ENCODE results near the gene ITGAD. TPM values are rescaled to one million over a fixed set of nuclear protein-coding genes. Genes with fewer than 3 reads are reported as not detected.

Gene ITGAD
- total RNA-seq, 1 experiment from 2014 or later: not detected

DNA sequence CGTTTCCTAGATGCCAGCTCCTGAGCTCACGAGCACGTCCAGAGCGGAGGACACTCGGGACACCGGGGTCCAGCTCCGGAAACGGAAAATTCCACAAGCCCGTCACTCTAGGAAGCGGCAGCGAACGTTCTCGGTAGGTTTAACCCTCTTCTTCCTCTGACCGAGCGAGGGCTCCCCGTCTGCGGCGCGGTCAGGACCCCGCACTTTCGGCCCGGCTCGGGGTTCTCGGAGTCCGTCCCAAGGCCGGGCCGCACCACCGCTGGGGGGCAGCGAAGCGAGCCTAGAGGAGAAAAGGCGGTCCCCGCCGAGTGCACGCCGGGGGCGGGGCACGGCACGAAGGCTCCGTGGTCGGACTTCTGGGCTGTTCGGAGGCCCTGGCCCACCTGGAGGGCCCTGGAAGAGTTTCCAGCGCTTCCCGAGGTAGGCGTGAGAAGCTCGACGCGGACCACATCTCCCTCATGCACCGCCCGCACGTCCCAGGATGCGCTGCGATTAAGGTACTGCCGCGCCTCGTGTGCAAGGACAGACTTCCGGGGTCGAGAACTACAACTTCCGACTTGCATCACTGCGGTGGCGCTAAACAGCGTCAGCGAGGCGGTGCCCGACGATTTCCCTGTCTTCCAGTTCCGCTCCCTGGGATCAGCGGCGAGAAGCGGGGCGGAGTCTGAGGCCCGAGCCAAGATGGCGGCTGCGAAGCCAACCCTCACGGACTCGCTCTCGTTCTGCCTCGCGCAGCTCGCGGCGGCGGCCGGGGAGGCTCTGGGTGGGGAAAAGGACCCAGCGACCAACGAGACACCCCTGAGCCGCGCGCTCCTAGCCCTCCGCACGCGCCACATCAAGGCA, 65.9 kb downstream of the ITGAD start, which contains the start of gene ARMC5:
ARMC5 (plus strand) TSS at position 658 of the 843 bp plus-strand sequence; CDS start at position 682, 24 bp downstream.
- DNase-seq (ENCODE audit: low read depth): peak; percentile 96

DNA sequence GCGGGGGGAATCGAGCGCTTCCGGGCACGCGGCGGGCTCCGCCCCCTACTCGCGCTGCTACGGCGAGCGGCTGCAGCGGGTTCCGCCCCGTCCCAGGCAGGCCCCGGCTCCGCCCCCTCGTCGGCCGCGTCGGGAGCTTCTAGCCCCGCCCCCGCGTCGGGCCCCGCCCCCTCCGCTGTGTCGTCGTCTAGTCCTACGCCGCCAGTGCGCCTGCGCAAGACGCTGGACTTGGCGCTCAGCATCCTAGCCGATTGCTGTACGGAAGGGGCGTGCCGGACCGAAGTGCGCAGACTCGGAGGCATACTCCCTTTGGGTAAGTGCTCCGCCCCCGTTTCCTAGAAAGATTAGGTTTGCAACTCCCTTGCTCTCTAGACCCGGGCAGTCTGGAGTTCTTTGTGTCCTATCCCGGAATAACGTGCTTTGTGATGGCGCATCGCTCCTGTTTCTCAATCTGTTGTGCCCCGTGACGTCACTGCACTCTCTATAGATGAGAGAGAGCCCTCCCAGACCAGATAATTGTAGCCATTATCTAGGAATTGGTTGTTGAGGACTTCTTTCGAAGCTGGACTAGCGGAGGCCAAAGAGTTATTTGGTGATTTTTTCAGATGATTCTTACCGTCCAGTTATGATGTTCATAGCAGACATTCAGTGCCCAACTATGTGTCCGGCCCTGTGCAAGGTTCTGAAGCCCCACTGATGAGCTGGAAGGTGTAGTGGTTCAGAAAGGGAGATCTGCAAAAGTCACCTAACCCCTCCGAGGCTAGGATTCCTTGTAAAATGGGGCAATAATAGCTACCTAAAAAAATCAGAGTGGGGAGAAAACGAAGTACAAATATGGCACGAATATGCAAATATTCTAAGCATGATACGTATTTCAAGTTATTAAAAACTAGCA, 66.8 kb downstream of the ITGAD start:
- DNase-seq (ENCODE audit: low read depth): peak; percentile 94

DNA sequence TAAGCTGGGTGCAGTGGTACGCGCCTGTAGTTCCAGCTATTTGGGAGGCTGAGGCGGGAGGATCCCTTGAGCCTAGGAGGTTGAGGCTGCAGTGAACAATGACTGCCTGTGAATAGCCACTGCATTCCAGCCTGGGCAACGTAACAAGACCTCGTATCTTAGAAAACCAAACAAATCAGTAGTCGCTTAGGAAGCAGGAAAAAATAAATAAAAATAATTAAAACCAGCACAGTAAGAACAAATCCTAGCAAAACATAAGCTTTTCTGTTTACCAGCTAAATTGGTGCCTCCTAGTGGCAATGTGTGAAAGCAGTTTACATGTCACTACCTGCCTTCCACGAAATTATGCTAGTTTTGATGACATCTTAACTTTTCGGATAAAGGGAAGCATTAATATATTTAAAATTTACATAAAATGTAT, 67.5 kb downstream of the ITGAD start:
- DNase-seq (ENCODE audit: low read depth): no peak

DNA sequence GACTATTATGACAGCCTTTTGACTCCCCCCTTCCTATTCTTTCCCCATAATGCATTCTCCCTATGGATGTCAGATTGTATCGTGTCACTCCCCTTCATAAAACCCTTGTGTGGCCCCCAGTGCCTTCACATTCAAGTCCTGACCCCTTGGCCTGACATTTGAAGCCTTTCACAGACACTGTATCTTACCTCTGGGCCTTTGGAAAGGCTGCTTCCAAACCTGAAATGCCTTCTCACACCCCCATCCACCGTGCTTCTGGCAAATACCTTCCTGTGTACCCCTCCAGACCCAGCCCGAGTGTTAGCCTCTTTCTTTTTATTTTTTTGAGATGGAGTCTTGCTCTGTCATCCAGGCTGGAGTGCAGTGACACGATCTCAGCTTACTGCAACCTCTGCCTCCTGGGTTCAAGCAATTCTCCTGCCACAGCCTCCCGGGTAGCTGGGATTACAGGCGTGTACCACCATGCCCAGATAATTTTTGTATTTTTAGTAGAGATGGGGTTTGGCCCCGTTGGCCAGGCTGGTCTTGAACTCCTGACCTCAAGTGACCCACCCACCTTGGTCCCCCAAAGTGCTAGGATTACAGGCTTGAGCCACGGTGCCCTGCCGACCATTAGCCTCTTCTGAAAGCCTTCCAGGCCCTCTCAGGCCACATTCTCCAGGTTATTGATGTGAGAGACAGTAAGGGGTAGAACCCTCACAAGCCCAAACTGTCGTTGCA, 68.2 kb downstream of the ITGAD start:
- DNase-seq (ENCODE audit: low read depth): no peak

DNA sequence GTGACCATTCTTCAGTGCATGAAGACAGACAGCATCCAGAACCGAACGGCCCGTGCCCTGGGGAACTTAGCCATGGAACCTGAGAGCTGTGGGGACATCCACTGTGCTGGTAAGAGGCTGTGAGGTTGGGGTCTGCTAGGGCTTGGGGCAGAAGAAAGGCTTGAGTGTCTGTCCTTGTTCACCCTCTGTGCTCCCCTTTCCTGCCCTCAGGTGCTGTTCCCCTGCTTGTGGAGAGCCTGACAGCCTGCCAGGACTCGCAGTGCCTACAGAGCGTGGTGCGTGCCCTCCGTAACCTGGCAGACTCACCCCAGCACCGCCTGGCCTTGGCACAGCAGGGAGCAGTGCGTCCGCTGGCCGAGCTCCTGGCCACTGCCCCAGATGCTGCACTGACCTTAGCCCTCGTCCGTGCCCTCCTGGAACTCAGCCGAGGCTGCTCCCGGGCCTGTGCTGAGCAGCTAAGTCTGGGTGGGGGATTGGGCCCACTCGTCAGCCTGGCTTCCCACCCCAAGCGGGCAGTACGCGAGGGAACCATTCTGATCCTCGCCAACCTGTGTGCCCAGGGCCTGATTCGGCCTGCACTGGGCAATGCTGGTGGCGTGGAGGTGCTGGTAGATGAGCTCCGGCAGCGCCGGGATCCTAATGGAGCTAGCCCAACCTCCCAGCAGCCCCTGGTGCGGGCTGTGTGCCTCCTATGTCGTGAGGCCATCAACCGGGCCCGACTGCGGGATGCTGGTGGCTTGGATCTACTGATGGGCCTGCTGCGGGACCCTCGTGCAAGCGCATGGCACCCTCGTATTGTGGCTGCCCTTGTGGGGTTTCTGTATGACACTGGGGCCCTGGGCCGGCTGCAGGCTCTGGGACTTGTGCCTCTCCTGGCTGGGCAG, 69.0 kb downstream of the ITGAD start:
- DNase-seq (ENCODE audit: low read depth): no peak

DNA sequence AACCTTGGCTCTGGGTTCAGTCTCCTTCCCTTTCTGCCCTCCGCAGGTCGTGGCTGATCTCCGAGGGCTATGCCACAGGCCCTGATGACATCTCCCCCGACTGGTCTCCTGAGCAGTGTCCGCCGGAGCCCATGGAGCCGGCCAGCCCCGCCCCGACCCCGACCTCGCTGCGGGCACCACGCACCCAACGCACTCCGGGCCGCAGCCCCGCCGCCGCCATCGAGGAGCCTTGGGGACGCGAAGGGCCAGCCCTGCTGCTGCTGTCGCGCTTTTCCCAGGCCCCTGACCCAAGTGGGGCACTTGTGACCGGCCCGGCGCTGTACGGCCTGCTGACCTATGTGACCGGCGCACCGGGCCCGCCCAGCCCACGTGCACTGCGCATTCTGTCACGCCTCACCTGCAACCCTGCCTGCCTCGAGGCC, 71.2 kb downstream of the ITGAD start:
- no peak for DNase-seq (ENCODE audit: low read depth)

DNA sequence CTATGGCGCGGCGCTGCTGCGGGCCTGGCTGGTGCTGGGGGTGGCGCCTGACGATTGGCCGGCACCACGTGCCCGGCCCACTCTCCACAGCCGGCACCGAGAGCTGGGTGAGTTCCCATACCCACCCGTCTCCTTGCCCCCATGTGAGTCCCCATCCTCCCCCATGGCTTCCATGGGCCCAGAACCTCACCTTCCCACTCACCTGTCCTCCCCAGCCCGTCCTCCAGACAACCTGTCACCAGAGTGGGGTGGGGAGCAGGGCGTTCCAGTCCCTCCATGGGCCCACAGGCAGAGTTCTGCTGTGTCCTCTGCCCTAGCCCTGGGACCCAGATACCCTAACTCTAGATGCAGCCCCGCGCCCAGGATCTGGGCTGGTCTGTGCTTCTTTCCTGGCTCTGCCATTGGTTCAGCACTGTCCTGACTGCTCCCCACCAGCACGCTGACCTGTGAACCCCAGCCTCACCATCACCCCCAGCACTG, 71.7 kb downstream of the ITGAD start:
- DNase-seq (ENCODE audit: low read depth): no peak

DNA sequence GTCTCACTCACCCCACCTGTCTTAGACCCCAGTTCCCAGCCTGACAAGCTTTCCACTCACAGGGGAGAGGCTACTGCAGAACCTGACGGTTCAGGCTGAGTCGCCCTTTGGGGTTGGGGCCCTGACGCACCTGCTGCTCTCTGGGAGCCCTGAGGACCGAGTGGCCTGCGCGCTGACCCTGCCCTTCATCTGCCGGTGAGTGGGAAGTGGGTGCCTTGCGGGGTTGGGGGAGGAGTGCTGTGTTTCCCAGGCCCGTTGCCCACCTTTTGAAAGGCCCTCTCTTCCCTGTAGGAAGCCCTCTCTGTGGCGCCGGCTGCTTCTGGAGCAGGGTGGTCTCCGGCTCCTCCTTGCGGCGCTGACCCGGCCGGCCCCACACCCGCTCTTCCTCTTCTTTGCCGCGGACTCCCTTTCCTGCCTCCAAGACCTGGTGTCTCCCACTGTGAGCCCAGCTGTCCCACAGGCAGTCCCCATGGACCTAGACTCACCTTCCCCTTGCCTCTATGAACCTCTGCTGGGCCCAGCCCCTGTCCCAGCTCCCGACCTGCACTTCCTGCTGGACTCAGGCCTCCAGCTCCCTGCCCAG, 72.7 kb downstream of the ITGAD start:
- no peak for DNase-seq (ENCODE audit: low read depth)

DNA sequence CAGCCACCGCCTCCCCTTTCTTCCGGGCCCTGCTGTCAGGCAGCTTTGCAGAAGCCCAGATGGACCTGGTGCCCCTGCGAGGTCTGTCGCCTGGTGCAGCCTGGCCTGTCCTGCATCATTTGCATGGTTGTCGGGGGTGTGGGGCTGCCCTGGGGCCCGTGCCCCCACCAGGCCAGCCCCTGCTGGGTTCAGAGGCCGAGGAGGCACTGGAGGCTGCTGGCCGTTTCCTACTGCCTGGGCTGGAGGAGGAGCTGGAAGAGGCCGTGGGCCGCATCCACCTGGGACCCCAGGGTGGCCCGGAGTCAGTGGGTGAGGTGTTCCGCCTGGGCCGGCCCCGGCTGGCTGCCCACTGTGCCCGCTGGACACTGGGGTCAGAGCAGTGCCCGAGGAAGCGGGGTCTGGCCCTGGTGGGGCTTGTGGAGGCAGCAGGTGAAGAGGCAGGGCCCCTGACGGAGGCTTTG, 73.3 kb downstream of the ITGAD start:
- no peak for DNase-seq (ENCODE audit: low read depth)

DNA sequence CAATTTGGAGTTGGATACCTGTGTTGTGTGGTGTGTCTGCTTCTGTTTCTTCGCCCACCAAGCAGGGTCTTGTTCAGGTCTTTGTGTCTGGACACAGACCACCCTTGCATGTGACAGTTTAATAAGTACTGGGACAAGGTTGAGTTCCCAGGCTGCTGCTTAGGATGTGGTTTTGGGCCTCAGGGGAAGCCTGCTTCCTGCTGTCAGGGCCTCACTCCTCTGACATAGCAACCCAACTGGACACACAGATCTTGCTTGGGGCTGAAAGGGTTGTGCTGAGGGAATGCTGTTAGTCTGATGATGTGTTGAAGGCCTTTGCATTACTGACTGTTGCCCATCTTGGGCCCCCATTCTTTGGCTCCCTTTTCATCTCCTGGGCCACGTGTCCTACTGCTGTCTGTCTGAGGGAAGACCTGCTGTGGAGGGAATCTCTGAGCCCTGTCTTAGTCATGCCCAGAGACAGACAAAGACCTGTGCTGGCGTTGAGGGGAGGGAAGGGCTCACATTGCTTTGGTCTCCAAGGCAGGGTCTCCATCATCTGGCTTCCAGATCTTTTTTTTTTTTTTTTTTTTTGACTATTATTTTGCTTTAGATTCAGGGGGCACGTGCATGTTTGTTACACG, 74.1 kb downstream of the ITGAD start:
- DNase-seq (ENCODE audit: low read depth): peak; percentile 49

DNA sequence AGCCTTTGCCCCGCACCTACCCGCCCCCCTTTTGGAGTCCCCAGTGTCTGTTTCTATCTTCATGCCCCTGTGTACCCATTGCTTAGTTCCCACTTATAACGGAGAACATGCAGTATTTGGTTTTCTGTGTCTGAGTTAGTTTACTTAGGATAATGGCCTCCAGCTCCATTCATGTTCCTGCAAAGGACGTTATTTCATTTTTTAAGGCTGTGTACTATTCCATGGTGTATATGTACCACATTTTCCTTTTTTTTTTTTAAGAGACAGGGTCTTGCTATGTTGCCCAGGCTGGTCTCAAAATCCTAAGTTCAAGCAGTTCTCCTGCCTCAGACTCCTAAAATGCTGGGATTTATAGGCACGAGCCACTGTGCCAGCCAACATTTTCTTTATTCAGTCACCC, 74.7 kb downstream of the ITGAD start:
- no peak for DNase-seq (ENCODE audit: low read depth)

DNA sequence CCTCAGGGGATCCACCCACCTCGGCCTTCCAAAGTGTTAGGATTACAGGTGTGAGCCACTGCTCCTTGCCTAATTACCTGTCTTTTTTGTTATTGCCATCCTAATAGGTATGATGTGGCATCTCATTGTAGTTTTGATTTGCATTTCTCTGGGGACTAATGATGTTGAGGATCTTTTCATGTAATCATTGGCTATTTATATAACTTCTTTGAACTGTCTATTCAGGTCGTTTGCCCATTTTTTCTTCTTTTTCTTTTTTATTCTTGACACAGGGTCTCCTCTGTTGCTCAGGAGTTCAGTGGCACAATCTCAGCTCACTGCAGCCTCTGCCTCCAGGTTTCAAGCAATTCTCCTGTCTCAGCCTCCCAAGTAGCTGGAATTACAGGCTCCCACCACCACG, 77.5 kb downstream of the ITGAD start:
- no peak for DNase-seq (ENCODE audit: low read depth)

DNA sequence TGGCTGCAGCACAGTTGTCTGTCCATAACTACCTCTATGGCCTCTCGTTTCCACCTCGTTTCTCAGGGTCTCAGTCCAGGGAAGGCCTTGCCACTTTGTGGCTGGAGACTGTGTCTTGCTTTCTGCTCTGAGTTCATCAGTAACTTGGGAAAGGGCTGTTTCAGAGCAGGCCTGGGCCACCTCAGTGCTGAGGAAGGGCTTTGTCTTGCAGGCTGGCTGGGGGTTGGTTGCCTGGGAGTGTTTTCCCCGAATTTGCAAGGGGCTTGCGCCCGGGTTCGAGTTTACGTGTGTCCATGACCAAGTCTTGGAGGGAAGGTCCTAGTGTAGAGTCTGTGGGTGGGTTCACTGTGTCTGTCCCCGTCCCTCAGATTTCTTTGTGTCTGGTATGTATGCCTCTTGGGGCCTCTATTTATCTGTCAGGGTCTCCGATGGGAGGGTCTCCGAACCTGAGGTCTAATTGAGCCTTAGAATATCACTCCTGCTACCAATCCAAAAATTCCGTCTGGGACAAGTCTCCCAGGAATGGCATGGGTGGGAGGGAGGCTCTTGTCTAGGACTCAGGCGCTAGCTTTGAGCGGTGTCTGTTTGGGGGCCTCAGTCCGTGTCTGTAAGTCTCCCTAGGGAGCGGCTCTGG, 78.2 kb downstream of the ITGAD start:
- DNase-seq (ENCODE audit: low read depth): no peak

DNA sequence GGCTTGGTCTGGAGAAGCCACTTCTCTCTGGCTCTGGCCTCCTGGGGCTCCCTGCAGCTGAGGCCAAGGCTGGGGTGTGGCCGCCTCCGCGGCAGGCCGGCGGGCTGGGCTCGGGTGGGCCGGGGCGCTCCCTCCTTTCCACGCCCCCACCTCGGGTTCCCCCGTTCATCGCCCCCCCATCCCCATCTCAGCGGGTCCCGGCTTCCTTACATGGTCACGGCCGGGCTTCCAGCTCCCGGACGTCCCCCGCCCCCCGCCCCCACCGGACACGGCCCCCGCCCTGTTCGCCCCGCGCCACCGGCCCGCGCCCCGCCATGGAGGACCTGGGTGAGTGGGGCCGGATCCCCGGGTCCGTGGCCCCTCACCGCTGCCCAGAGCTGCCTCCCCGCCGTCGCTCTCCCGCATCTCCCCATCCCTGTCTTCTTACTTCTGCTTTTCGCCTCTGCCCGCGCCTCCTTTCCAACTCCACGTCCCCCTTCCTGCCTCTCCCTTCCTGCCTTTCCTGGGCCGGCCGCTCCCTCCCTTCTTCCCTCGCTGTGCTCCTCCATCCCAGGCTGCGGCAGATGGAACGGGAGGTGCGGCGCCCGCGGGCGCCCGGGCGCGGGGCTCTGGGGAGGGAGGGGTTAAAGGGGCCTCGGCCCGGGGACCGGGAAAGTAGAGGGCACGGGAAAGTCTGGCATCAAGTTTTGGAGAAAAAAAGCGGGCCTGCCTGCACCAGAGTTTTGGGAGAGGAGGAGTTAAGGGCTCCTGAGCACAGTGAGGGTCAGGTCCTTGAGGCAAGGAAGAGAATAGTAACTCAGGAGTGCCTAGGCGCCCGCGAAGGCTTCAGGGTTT, 79.0 kb downstream of the ITGAD start, which contains the start of gene TGFB1I1:
TGFB1I1 (plus strand) TSS at position 278 of the 834 bp plus-strand sequence; CDS start at position 315, 37 bp downstream.
- DNase-seq (ENCODE audit: low read depth): peak; percentile 55

DNA sequence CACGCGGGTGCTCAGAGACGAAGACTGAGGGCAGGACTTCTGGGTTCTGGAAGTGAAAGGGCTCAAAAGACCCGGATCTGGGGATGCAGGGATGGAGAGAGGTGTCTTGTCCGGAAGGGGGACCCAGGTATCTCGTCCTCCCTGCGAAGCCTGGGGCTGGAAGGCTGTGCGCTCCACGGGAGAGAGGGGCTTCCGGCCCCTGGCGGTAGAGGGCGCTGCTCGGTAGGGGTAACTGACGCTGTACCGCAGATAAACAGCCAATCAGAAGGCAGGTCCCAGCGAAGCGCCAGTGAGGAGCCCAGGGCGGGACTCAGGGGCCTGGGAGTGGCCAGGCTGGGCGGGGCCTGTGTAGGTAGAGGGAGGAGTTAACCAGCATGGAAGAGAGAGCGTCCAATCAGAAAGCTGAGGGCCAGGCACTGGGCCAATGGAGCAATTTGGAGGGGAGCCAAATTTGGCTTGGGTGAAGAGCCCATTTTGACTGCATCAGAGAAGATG, 79.6 kb downstream of the ITGAD start:
- peak; percentile 90 for DNase-seq (ENCODE audit: low read depth)

DNA sequence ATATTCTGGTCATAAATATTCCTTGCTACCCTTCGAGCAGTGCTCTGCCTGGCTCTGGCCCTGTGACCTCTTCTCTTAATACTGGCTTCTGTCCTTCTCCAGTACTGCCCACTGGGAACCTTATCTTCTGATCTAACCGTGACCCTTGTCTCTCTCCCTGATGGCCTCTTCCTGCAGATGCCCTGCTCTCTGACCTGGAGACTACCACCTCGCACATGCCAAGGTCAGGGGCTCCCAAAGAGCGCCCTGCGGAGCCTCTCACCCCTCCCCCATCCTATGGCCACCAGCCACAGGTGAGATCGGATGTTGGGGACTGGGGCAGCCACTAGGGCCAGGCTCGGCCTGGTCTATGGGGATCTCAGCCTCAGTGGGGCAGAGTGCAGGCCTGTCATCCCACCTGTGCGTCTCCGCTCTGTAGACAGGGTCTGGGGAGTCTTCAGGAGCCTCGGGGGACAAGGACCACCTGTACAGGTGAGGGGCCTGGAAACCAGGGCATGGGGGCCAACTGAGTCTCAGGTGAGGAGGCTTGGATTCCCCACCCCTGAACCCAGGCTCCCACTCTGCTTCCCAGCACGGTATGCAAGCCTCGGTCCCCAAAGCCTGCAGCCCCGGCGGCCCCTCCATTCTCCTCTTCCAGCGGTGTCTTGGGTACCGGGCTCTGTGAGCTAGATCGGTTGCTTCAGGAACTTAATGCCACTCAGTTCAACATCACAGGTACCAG, 80.3 kb downstream of the ITGAD start:
- DNase-seq (ENCODE audit: low read depth): no peak

DNA sequence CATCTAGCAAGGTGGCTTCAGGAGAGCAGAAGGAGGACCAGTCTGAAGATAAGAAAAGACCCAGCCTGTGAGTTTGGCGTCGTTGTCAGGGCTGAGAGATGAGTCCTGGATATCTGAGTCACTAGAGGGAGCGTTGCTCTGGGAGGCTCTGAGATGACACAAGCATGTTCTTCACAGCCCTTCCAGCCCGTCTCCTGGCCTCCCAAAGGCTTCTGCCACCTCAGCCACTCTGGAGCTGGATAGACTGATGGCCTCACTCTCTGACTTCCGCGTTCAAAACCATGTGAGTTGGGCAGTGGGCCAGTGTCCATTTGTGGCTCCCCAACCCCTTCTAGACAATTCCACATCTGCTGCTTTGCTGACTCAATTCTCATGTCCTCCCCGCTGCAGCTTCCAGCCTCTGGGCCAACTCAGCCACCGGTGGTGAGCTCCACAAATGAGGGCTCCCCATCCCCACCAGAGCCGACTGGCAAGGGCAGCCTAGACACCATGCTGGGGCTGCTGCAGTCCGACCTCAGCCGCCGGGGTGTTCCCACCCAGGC, 81.1 kb downstream of the ITGAD start:
- DNase-seq (ENCODE audit: low read depth): no peak
